CMK (cell line): ENCODE results near the gene FREM2.

Experiments
- DNase-seq: peaks from one replicate; pipeline ENCODE4 v3.0.0-alpha.2; 2010; ENCODE audit warnings: low read depth

Gene FREM2

DNA sequence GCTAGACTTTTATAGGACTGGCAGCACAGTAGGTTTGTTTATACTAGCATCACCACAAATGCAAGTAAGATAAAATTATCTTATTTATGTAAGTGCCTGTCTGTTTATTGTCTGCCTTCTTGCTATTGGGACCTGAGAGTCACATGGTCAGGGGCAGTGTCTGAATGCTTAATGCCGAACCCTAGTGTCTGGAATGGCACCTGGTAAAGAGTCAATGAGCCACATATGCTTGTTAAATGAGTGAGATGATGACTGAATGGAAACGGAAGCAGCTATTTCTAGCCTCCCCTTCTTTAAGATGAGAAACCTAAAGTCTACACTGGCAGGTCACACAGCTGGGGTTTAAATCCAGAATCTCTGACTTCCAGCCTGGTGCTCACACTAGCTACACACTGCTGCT is 211.6 kb downstream of the FREM2 start:
- no peak for DNase-seq

- no peak for DNase-seq
These were observed 212.7 kb downstream of the FREM2 start for GRCh38 chr13:38899571-38899970.

DNA sequence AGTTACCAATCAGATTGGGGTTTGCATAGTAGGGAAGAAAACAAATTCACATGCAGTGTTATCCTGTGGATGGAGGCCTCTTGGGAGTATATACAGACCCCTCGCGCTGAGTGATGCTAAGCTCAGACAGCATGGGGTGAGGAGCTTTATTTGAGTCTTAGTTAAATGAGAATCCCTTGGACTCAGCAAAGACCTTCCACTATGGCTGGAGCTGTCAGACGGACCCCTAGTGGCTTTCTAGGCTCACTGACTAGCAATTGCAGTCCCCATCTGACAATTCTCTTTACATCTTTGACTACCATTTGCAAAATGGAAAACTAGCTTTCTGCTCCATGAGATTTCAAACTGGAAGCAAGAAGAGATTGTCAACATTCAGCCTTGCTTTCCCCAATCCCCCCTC is 213.3 kb downstream of the FREM2 start:
- no peak for DNase-seq

- DNase-seq = no peak
These were observed 215.7 kb downstream of the FREM2 start for GRCh38 chr13:38902551-38902950.

GRCh38 chr13:38905081-38905480 is 218.2 kb downstream of the FREM2 start:
- no peak for DNase-seq

DNA sequence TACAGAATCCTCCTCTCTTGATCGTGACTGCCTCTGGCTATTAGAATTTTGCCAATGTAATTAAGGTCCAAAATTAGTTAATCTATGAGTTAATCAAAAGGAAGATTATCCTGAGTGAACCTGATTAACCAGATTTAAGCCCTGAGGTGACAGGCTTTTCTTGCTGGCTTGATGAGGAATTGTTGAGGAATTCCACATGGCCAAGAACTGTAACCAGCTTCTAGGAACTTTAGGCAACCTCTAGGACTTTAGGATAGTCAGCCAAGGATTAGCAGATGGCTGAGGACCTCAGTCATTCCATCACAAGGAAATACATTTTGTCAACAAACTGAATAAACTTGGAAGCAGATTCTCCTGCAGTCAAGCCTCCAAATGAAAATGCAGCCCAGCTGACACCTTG is 219.0 kb downstream of the FREM2 start:
- DNase-seq = no peak

- DNase-seq = no peak
These were observed 221.7 kb downstream of the FREM2 start for GRCh38 chr13:38908574-38908973.

DNA sequence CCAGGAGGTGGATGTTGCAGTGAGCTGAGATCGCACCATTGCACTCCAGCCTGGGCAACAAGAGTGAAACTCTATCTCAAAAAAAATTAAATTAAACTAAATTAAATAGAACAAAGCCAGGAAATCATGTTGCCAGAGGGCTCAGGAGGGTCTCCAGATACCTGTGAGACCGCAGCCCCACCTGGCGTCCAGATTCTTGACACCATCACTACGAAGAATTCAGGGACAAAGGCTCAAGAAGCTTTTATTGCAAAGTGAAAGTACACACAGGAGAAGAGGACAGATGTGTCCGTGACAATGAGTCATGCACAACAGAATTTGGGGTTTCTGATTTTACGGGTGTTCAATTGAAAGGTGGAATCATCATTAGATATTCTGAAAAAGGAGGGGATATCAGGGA is 227.2 kb downstream of the FREM2 start:
- no peak for DNase-seq

- no peak for DNase-seq
These were observed 234.2 kb downstream of the FREM2 start for GRCh38 chr13:38921081-38921480.

- no peak for DNase-seq
These were observed 235.3 kb downstream of the FREM2 start for GRCh38 chr13:38922170-38922569.

- DNase-seq = no peak
These were observed 246.9 kb downstream of the FREM2 start for GRCh38 chr13:38933786-38934185.
